ENCODE measurements around the gene SPNS2. TPM values are rescaled to one million over a fixed set of nuclear protein-coding genes. Genes with fewer than 3 reads are reported as not detected.

The SPNS2 gene
- total RNA-seq, 1 donor from 2014 or later, result 187 TPM

DNA sequence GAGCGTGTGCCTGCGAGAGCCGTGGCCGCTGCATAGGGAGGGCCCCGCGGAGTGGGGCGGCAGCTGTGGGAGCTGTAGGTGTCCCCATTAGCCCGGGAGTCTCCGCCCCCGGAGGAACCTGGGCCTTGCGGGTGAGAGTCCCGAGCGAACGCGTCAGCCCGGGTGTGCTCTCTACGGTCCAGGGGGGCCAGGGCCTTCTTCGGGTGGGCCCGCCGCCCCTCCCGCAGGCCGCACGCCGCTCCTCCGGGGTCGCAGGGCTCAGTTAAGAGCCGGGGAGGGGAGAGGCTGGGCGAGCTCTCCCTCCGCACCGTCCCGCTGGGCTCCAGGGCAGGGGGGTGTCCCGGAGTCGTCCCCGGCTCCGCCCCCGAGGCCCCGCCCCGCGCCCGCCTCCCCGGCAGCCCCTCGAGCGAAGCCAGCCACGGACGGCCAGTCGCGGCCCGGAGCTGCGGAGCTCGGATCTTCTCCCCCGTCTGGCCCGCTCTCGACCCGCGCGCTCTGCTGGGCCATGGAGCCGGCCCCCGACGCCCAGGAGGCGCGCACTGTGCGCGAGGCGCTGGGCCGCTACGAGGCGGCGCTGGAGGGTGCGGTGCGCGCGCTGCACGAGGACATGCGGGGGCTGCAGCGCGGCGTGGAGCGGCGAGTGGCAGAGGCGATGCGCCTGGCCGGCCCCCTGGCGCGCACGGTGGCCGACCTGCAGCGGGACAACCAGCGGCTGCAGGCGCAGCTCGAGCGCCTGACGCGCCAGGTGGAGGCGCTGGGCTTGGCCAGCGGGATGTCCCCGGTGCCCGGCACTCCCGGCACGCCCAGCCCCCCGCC, 85.6 kb downstream of the SPNS2 start, which contains the start of gene SMTNL2:
SMTNL2 (plus strand) TSS at position 429 of the 816 bp plus-strand sequence; CDS start at position 506, 77 bp downstream.
- Mint-ChIP-seq H3K4me1 (ENCODE audit: unreplicated experiment) (peaks cover 9% of the 10 kb centered on the region), H3K36me3 (ENCODE audit: low read depth, unreplicated experiment) (no peaks in the 10 kb centered on the region), H3K9me3 (ENCODE audit: unreplicated experiment) (no peaks in the 10 kb centered on the region), H3K27ac (ENCODE audit: unreplicated experiment) (no peak within 1 kb of the TSS), H3K27me3 (ENCODE audit: unreplicated experiment) (peaks cover 25% of the 10 kb centered on the region), H3K4me3 (ENCODE audit: unreplicated experiment) (peak within 1 kb of the TSS; percentile 89)
- TF ChIP-seq, protein P1, sequence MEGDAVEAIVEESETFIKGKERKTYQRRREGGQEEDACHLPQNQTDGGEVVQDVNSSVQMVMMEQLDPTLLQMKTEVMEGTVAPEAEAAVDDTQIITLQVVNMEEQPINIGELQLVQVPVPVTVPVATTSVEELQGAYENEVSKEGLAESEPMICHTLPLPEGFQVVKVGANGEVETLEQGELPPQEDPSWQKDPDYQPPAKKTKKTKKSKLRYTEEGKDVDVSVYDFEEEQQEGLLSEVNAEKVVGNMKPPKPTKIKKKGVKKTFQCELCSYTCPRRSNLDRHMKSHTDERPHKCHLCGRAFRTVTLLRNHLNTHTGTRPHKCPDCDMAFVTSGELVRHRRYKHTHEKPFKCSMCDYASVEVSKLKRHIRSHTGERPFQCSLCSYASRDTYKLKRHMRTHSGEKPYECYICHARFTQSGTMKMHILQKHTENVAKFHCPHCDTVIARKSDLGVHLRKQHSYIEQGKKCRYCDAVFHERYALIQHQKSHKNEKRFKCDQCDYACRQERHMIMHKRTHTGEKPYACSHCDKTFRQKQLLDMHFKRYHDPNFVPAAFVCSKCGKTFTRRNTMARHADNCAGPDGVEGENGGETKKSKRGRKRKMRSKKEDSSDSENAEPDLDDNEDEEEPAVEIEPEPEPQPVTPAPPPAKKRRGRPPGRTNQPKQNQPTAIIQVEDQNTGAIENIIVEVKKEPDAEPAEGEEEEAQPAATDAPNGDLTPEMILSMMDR (IDR thresholded peaks at IDR 0.05; ENCODE audit: unreplicated experiment), result no peak
- peak; percentile 33 for DNase-seq (ENCODE audit: low spot score)

DNA sequence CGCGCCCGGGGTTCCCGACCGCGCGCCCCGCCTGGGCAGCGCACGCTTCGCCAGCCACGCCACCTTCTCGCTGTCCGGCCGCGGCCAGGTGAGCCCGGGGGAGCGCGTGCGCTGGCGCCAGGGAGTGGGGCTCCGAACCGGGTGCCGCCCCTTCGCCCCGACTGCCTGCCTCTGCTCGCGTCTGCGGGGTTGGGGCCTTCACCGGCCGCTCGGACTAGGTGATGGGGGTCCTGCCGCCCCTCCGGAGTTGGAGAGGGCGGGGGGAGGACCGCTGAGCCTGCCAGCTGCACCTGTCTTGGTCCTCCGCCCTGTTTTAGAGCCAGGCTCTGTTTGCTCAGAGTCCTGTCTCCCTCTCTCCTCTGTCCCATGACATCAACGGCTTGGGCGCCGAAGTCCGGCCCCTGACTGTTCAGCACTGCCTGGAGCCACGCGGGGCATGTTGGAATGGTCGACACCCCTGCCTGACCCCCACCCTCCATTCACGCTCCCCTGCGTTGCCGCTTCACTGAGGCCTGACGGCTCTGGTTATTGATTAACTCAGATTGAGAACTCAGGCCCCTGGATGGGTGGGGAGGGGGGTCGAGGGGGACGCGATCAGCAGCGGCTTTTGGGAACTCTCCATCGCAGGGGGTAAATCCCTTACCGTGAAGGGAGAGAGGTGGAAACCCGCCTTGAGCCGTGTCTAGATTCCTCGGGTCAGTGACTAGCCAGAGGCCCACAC, 86.4 kb downstream of the SPNS2 start:
- Mint-ChIP-seq H3K27ac (ENCODE audit: unreplicated experiment) (no peak overlapping the region), H3K36me3 (ENCODE audit: low read depth, unreplicated experiment) (no peaks in the 10 kb centered on the region), H3K9me3 (ENCODE audit: unreplicated experiment) (no peaks in the 10 kb centered on the region), H3K4me1 (ENCODE audit: unreplicated experiment) (peaks cover 9% of the 10 kb centered on the region), H3K4me3 (ENCODE audit: unreplicated experiment) (peak overlapping the region; percentile 47), H3K27me3 (ENCODE audit: unreplicated experiment) (peaks cover 24% of the 10 kb centered on the region)
- TF ChIP-seq, protein P1 (IDR thresholded peaks at IDR 0.05; ENCODE audit: unreplicated experiment), result no peak
- DNase-seq (ENCODE audit: low spot score), result no peak

DNA sequence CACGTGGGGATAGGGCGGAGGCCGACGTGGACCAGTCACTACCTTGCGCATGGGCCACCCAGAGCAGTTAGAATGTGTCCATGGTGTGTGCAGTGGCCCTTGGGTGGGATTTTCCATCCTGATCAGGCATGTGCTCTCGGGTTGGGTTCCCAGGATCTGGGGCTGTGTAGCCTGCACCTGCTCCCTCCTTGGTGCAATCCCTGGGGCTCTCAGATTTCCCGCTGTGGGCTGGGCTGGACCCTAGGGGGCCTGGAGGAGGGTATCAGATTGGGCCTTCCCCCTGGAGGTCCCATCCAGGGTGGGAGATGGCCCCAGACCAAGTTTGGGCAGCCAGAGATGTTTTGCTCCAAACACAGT, 86.9 kb downstream of the SPNS2 start:
- TF ChIP-seq, protein P1 (IDR thresholded peaks at IDR 0.05; ENCODE audit: unreplicated experiment), result no peak
- no peak overlapping the region for H3K4me3 Mint-ChIP-seq (ENCODE audit: unreplicated experiment)
- no peak for DNase-seq (ENCODE audit: low spot score)
- H3K4me1 Mint-ChIP-seq (ENCODE audit: unreplicated experiment), result peaks cover 14% of the 10 kb centered on the region
- no peaks in the 10 kb centered on the region for H3K9me3 Mint-ChIP-seq (ENCODE audit: unreplicated experiment)
- no peak overlapping the region for H3K27ac Mint-ChIP-seq (ENCODE audit: unreplicated experiment)
- peaks cover 29% of the 10 kb centered on the region for H3K27me3 Mint-ChIP-seq (ENCODE audit: unreplicated experiment)
- H3K36me3 Mint-ChIP-seq (ENCODE audit: low read depth, unreplicated experiment), result no peaks in the 10 kb centered on the region

DNA sequence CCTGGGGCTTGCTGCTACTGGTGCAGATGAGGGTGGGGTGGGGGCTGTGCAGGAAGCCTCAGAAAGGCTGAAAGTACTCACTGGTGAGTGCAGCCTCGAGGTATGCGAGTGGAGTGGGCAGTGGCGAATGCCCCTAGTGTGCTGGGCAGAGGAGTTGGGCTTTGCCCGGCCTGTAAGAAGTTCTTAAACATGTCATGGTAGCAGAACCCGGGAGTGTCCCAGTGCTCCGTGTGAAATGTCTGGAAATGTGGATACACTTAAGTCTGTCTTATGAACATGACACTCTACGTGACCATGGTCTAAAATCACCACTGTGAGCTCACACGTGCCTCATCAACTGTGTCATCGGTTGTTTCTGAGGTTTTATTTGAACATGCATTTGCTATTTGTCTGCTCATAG, 87.4 kb downstream of the SPNS2 start:
- TF ChIP-seq, protein P1 (IDR thresholded peaks at IDR 0.05; ENCODE audit: unreplicated experiment), result no peak
- Mint-ChIP-seq H3K36me3 (ENCODE audit: low read depth, unreplicated experiment) (no peaks in the 10 kb centered on the region), H3K4me3 (ENCODE audit: unreplicated experiment) (no peak overlapping the region), H3K9me3 (ENCODE audit: unreplicated experiment) (no peaks in the 10 kb centered on the region), H3K27ac (ENCODE audit: unreplicated experiment) (no peak overlapping the region), H3K4me1 (ENCODE audit: unreplicated experiment) (peaks cover 13% of the 10 kb centered on the region), H3K27me3 (ENCODE audit: unreplicated experiment) (peaks cover 27% of the 10 kb centered on the region)
- no peak for DNase-seq (ENCODE audit: low spot score)

DNA sequence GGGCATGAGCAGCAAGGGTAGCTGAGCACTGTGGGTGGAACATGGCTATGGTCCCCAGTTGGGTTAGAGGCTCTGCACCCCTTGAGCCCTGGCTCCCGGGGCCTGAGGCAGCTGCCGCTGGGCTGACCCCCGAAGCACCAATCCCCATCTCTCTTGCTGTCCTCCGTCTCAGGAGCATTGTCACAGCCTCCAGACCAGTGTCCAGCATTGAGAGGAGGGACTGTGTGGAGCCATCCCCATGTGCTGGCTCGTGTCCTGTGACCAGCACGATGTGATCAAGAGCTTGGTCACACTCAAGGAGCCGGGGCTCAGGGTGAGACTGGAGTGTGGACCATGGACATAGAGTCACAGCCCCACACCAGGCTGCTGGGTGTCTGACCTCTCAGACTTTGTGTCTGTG, 88.5 kb downstream of the SPNS2 start:
- TF ChIP-seq, protein P1 (IDR thresholded peaks at IDR 0.05; ENCODE audit: unreplicated experiment), result no peak
- H3K27ac Mint-ChIP-seq (ENCODE audit: unreplicated experiment), result no peak overlapping the region
- H3K36me3 Mint-ChIP-seq (ENCODE audit: low read depth, unreplicated experiment), result no peaks in the 10 kb centered on the region
- no peak for DNase-seq (ENCODE audit: low spot score)
- H3K9me3 Mint-ChIP-seq (ENCODE audit: unreplicated experiment), result no peaks in the 10 kb centered on the region
- H3K4me3 Mint-ChIP-seq (ENCODE audit: unreplicated experiment), result no peak overlapping the region
- H3K27me3 Mint-ChIP-seq (ENCODE audit: unreplicated experiment), result peaks cover 26% of the 10 kb centered on the region
- peaks cover 11% of the 10 kb centered on the region for H3K4me1 Mint-ChIP-seq (ENCODE audit: unreplicated experiment)
